ENCODE measurements around the gene DCAKD. TPM values are rescaled to one million over a fixed set of nuclear protein-coding genes. Genes with fewer than 3 reads are reported as not detected.
A peak's percentile ranks its signal among the peaks of the same experiment; 100 is the strongest.

Gene DCAKD
- total and polyA plus RNA-seq, 2 of the 8 experiments (the other 6 are each of a cell fraction or from before 2014, with no cell fraction given) = 35.6 to 52.9 TPM

GRCh38 chr17:45021607-45022287 lies 29.7 kb downstream of the DCAKD start (continued):
- TF ChIP-seq TBP (IDR thresholded peaks at IDR 0.05; ENCODE audit: low read depth, low read length) = no peak
- peak; percentile 7 for TF ChIP-seq NANOG (IDR thresholded peaks at IDR 0.05; ENCODE audit: insufficient read depth, low read depth, low read length, poor library complexity, severe bottlenecking)
- peak; percentile 74 to 92 for TF ChIP-seq RAD21 (IDR thresholded peaks at IDR 0.05 in 1 of 2, conservative IDR thresholded peaks at IDR 0.05 in 1 of 2; ENCODE audit: low read depth in 2 of 2, low read length in 2 of 2)
- peak; percentile 10; the same call in 1 of the 2 replicates for TF ChIP-seq MAX (IDR thresholded peaks at IDR 0.05)
